HG03280 (cell line): ENCODE results near the gene CYBA.

ENCODE experiments used
- ATAC-seq: cut with Tn5 transposase; IDR thresholded peaks from one replicate; pipeline ENCODE4 v1.9.1; 2021; ENCODE audit warnings: mild to moderate bottlenecking, moderate library complexity; ENCODE audit not compliant: unreplicated experiment

The CYBA gene

DNA sequence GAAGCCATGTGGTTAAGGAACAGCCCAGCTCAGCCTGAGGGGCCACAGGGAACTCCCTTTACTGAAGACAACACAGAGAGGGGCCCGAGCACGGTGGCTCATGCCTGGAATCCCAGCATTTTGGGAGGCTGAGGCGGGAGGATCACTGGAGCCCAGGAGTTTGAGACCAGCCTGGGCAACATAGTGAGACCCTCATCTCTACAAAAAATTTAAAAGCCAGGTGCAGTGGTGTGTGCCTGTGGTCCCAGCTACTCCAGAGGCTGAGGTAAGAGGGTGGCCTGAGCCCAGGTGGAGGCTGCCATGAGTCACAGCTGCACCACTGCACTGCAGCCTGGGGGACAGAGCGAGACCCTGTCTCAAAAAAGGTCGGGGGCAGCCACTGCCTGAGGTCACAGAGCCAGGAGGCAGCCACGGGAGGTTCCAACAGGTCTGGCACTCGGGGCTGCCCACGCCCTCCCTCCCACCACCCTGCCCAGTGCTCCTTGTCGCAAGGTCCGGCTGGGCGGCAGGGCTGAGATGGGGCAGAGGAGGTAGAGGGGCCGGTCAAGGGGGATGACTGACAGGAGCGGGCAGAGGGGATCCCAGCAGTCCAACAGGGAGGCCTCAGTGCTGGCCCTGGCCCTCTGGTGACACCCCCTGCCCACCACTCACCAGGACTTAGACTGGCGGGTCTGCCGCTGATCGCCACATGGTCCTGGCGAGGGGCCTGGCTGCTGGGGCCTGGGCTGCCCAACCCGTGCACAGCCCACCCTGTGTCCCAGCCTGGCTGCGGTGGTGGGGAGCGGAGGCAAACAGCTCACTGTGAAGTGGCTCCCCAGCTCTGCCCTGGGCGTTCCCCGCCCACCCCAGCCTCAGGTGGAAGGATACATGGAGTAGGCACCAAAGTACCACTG is 3.4 kb downstream of the CYBA start:
- no peak for ATAC-seq

DNA sequence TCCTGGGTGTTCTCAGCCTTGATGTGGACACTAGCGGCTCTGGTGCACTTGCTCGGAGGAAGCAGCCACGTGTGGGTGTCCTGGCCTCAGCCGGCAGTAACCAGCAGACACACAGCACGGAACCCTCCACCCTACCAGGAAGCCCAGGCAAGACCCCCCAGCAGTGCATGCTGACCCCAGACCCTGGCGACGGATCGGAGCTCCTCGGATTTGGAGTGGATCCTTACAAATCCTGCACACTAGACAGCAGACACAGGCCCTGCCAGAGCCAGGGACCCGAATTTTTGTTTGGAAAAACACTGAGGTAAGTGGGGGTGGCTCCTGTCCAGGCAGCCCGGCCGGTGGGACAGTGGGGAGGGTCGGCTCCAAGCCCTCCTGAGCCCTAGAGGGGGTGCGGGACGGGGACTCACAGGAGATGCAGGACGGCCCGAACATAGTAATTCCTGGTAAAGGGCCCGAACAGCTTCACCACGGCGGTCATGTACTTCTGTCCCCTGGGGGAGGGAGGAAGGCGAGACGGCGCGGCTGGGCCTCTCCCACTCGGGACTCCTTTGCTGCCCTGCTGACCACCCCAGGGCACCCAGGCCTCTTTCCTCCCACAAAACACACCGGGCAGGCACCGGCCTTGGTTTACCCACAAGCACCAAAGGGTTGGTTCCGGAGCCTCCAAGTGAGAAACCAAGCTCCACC is 4.4 kb downstream of the CYBA start:
- ATAC-seq, result no peak

DNA sequence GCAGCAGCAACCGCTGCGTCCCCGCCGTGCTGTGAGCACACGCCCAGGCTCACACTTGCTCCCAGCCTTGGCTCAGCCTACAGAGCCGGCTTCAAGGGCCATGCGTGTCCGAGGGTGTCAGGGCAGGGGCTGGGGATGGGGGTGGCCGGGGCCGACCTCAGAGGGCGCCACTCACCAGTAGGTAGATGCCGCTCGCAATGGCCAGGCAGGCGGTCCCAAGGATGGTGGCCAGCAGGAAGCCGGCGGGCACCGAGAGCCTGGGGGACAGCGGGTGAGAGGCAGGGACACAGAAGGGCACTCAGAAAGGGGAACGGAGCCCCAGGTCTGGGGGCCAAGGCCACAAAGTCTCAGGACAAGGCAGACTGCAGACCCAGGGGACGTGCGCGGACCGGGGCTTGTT is 4.9 kb downstream of the CYBA start:
- ATAC-seq, result no peak

DNA sequence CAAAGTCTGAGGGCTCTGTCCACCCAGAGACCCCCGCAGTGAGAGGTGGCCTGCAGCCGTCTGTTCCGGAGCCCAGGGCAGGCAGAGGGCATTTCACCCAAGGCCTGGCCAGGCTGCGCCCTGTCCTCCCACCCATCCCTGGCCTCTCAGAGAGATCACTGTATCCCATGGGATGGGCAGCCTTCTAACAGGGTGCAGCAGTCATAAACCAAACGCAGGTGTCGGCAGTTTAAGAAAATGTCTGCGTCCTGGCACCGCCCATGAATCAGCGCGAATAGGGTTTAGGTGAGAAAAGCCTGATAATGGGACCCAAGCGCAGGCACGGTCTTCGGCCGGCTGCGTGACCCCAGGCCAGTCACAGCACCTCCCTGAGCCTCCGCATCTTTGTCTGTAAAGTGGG is 5.4 kb downstream of the CYBA start:
- ATAC-seq, result no peak

DNA sequence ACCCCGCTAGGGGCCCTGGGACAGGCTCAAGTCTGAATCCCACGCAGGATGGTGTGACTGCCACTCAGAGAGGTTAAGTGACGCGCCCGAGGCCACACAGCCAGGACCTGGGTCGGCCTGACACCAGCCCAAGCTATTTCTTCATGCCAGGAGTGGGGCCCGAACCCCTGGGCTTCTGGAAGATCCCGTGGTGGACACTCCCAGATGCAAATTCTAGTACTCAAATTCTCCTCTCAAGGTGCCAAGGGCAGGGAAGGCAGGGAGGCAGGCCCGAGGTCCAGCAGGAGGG is 7.3 kb downstream of the CYBA start:
- ATAC-seq, result no peak

DNA sequence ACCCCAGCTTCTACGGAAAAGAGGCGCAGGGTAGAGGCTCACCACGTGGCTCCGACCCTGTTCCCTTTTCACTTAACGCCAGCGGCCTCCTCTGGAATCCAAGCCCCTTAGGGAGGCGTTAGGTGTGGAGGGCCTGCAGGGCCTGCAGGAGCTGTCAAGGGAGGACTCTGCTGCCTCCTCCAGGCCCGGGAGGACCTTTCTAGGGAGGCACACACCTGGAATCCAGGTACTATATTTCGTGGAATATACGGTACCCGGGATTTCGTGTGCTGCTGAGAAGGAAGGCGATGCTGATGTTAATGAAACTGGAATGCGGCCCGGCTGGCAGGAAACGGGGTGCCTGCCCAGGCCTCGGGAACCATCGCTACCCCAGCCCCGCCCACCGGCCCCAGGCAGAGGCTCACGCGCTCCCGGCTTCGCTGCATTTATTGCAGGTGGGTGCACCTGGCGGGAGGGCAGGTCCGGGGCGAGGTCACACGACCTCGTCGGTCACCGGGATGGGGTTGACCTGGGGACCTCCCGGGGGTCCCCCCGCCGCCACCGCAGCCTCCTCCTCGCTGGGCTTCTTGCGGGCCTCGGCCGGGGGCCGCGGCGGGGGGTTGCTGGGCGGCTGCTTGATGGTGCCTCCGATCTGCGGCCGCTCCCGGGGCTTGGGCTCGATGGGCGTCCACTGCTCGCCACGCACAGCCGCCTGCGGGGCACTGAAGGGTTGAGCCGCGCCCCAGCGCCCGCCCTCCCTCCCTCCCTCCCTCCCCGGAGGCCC is 7.8 kb downstream of the CYBA start:
- no peak for ATAC-seq

DNA sequence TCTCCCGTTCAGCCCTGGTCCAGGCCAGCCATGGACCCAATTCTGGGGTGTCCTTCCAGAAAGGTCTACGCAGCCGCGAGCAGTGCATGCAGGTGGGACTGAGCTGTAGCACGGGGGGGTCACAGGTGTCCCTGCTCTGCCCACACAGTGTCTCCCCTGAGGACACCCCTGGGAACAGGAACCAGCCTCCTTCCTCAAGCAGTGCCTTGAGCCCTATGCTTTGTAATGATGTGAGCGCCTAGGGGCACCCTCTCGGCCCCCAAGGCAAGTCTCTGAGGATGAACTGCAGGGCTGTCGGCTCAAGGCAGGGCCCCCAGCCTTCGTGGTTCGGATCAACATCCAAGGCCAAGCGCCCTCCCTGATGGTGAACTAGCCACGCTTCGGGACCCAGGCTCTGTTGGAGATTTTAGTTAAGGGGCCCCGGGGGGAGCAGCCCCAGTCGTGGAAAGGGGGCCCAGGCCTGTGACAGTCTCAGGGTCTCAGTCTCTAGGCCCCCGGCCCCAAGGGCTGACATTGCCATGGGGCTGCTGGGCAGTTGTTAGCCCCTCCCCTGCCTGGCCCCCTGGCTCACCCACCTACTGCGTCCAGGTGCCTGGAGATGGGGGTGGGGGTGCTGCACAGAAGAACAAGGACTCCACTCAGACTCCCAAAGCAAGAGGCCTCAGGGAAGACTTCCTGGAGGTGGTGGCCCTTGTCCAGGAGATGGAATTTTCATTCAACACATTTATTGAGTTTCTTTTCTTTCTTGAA is 10.2 kb downstream of the CYBA start:
- no peak for ATAC-seq

DNA sequence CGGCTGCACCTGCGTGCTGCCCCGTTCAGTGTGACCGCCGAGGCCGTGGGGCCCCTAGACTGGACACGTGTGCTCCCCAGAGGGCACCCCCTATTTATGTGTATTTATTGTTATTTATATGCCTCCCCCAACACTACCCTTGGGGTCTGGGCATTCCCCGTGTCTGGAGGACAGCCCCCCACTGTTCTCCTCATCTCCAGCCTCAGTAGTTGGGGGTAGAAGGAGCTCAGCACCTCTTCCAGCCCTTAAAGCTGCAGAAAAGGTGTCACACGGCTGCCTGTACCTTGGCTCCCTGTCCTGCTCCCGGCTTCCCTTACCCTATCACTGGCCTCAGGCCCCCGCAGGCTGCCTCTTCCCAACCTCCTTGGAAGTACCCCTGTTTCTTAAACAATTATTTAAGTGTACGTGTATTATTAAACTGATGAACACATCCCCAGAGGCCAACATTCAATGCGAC is 10.8 kb downstream of the CYBA start:
- ATAC-seq, result no peak

DNA sequence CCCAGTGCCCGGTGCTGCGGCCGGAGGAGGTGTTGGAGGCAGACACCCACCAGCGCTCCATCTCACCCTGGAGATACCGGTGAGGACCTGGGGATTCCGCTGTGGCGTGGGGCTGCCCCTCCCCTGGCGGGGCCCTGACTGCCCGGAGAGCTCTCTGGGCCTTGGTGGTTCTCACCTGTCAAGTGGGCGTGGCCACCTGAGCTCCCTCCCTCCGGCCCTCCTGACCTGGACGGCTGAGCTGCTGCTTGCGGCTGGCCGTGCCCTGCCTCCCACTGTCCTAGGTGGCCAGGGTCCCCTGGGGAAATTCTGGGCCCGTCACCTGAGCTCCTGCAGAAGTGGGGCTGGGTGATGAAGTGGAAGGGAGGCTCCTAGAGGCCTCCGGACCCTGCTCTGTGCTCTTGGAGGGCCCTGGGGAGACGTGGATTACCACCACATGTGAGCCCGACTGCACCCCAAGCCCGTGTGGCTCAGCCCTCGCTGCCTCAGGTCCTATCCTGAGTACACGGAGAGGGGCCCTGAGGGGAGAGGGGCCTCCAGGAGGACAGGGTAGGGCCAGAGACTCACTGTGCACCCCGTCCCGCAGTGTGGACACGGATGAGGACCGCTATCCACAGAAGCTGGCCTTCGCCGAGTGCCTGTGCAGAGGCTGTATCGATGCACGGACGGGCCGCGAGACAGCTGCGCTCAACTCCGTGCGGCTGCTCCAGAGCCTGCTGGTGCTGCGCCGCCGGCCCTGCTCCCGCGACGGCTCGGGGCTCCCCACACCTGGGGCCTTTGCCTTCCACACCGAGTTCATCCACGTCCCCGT is 11.4 kb downstream of the CYBA start:
- no peak for ATAC-seq

DNA sequence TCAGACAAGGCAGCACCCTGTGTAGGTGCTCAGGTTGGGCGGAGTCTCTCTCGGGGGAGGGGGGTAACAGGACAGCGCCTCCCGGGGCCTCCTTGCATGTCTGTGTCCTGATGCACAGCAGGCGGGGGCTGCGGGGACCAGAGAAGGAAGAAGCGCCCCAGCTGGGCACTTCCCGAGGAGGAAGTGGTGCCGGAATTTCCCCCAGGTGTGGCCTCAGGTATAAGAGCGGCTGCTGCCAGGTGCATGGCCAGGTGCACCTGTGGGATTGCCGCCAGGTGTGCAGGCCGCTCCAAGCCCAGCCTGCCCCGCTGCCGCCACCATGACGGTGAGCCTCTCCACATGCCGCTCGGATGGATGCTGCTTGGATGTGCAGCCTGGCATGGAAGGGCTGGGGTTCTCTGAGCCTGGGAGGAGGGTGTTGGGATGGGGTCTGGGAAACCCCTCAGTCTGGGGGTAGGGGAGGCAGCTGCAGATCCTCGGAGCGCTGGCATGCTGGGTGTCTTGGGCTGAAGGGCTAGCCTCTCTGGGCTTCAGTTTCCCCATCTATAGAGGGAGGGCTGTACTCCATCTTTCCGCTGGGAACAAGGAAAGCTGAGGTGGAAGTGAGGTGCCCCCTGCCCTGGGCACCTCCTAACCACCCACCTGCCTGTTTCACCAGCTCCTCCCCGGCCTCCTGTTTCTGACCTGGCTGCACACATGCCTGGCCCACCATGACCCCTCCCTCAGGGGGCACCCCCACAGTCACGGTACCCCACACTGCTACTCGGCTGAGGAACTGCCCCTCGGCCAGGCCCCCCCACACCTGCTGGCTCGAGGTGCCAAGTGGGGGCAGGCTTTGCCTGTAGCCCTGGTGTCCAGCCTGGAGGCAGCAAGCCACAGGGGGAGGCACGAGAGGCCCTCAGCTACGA is 12.3 kb downstream of the CYBA start, which contains the start of gene IL17C:
Gene IL17C (plus strand): TSS at position 250 of the 908 bp plus-strand sequence. CDS start 70 bp downstream, at position 320.
- no peak for ATAC-seq

DNA sequence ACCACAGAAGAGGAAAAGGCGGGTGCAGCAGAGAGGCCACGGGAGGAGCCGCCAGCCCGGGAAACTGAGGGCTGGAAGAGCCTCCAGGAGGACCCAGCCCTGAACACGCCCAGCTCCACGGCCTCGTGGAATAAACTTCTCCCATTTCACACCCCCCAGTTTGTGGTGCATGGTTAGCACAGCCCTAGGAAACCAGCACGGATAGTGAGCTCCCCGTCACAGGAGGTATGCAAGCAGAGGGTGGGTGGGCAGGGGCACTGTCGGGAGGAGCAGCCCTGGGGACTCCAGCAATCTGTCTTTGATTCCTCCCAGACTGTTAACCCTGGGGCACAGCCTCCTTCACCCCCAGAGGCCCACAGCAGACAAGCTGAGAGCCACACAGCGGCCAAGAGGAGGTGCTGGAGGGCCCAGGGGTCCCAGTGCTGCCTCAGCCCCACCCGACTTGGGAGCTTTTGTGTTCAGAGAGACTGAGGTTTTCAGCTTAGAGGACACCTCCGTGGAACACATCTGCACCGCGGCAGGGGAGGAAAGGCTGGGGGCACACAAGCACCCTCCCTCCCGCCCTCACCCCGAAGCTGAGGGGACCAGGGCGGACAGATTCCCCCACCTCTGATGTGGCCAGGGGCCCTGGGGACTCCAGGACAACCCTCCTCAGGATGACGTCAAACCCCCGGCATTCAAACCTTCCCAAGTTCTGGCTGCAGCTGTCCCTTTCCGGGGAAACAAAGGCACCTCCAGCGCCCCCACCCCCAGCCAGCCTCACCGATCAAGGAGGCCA is 14.2 kb downstream of the CYBA start:
- ATAC-seq, result no peak

DNA sequence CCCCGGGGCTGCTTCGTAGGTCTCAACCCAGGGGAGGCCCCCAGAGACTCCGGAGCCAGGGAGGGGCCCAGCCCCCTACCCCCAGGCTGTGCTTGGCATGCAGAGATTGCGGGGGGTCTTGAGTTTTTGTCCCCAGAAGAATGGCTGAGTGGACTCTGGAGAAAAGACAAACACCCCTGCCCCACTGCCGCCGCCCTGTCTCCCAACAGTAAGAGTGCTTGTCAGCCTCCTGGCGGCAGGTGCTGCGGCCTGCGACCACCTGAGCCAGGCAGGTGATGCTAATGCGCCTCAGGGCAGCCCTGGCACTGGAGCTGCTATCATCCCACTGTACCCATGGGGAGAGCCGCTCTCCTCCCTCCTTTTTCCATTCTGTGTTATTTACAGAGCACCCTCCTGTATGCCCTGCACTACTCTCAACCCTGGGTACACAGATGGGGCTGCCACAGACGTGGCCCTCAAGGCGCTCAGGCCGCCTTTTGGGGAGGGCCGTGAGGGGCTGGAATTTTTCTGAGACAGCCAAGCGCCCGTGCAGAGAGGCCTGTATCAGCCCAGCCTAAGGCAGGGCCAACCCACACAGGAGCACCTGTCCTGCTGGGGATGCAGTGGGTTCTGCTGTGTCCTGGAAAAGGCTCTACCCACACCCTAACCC is 15.1 kb downstream of the CYBA start:
- ATAC-seq, result no peak

DNA sequence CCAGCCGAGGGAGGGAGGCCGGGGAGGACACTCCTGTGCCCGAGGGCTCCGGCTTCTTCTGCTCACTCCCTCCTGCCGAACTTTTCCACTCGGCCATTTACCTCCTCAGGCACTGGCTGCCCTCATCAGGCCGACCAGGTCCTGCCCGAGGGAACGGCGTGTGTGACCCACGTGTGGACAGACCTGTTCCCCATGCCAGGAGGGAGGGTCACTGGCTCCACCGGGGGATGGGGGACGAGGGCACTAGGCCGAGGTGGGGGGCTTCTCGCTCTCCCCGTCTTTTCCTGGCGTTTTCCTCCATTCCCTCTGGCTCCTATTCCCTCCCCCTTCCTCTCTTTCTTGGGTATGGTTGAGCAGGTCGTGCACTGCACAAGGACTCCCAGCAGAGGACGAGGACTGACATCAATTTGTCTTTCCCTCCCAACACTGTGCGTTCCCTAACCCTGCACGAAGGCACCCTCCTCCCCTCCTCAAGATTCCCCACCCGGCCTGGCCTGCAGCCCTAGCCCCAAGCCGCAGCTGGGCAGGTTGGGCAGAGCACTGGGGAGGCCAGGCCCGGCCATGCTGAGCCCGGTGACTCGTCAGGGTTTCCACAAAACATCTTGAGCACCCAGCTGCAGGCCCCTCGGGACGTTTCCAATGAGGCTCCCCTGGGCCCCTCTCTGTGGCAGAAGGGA is 15.7 kb downstream of the CYBA start:
- no peak for ATAC-seq

DNA sequence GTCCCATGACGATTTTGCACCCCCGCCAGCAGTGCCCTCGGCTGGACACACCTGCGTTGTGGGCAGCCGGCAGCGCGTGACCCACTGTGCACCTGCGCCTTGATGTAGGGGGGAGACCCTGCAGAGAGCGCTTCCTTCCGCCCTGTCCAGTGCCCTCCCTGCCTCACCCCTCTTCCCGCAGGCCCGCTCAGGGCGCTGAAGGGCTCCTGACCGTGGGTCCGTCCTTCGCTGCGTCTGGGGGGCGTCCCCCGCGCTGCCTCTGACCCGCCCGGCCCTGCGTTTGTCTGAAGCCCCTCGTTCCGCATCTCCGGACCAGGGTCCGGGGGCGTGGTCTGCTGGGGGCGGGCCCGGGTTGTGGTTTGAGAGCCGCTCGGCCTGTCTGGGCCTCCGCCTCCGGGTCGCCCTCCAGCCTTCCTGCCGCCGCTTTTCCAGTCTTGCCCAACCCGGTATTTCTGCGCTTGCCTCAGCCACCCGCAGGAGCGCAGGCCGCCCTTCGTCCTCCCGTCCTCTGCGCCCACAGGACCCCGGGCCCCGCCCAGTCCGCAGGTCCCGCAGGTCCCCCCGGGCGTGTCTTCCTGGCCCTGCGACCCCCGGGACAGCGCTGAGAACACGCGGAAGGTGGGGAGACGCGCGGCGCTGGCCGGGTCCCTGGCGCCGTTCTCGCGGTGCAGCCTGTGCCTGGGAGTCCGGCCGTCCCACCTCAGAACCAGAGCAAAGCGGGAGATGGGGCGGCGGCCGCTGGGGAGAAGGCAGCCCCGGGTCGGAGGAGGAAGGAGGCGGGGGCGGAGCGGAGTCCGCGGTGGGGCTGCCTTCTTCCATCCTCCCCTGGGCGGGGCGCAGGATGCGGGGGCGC is 16.5 kb downstream of the CYBA start:
- ATAC-seq, result peak; percentile 42

DNA sequence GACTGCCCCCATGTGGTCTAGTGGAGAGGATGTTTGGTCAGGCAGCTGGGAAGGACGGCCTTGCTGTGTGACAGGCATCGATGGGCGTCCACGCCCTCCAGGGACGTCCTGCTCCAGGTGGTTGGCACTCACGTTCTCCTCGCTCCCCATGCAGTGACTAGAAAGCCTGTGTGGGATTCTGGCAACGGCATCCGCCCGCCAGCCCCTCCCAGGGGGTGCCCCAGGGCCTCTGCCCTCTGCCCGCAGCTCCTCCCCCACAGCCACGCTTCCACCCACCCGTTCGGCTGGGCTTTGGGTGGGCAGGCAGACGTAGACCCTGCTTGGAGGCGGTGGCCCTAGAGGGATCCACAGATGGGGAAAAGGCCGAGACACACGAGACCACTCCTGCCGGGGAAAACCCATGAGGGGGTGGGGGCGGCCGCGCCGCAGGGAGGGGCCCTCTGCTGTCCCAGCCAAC is 17.1 kb downstream of the CYBA start:
- peak; percentile 34 for ATAC-seq

DNA sequence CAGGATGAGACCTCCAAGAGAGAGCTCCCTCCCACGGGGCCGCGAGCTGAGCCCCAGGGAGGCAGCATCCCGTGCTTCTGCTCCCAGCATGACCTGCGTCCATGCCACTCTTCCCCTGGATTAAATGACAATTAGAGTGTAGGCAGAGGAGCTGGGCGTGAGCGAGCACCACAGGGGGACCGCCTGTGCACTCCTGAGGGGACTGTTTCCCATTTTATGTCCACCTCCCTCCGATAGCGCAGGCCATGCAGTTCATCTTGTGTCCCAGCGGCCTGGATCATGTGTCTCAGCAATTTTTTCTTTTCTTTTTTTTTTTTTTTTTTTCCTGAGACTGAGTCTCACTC is 18.3 kb downstream of the CYBA start:
- ATAC-seq, result no peak
